ENCODE measurements around the gene CDK6. TPM values are rescaled to one million over a fixed set of nuclear protein-coding genes. Genes with fewer than 3 reads are reported as not detected.

Gene CDK6
- total RNA-seq, 2 donors from 2014 or later: 151 to 222 TPM

DNA sequence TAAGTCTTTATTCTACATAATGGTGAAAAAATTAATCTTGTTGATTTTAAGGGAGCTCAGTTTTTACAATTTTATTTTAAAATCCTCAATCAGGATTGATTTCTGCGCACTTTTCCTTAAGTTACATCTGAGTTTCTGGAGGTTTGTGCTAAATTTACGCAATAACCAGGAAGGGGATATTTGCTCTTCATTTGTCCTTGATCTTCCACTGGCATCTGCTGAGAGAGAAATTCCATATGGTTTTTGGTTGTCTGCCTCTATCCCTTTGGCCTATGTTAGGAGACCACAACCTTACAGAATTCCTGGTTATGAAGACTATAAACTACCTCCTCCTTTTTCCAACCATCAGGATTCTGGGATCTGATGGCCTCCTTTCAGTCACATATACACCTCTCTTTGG, 20.1 kb upstream of the CDK6 start:
- peaks cover 7% of the 10 kb centered on the region for H3K4me1 Mint-ChIP-seq
- H3K27ac Mint-ChIP-seq: no peak overlapping the region
- no peak overlapping the region for H3K4me3 Mint-ChIP-seq
- ATAC-seq (replicated peaks): no peak
- H3K27me3 Mint-ChIP-seq: no peaks in the 10 kb centered on the region
- H3K9me3 Mint-ChIP-seq: no peaks in the 10 kb centered on the region
- H3K36me3 Mint-ChIP-seq (ENCODE audit: low read depth): no peaks in the 10 kb centered on the region

DNA sequence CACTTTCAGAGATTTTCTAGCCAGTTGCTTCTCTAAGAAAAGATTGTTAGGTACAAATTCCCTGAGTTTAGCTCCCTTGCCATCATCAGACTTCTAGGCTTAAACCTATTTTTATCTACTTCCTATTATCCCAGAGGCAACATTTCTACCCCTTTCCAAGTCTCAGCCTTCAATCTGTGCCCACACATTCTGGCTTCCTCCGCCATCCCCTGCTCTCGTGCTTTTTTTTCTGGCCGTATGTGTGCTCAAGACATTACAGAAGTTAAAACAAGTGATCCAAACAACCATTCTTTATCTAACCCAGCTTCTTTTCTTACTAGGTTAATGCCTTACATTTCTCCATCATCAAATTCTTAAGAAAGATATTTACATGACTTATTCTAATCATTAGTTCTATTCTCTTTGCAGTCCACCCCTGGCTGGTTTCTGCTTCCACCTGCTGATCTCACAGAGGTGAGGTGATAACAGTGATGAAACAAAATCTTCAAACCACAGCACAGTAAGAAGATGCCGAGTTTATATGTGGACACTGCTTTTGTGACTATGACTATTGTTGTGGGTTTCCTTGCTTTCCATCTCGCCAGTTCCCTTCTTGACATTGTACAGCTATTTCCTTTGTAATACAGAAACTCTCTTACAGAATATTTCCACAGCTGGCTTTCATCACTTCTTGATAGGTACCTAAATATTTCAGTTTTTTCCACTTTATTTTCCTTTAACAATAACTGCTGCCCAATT, 18.3 kb upstream of the CDK6 start:
- Mint-ChIP-seq H3K27me3 (no peaks in the 10 kb centered on the region), H3K4me1 (peaks cover 7% of the 10 kb centered on the region), H3K9me3 (no peaks in the 10 kb centered on the region), H3K4me3 (peak overlapping the region; percentile 21), H3K36me3 (ENCODE audit: low read depth) (no peaks in the 10 kb centered on the region), H3K27ac (peak overlapping the region; percentile 58)
- ATAC-seq (replicated peaks): peak; percentile 97

DNA sequence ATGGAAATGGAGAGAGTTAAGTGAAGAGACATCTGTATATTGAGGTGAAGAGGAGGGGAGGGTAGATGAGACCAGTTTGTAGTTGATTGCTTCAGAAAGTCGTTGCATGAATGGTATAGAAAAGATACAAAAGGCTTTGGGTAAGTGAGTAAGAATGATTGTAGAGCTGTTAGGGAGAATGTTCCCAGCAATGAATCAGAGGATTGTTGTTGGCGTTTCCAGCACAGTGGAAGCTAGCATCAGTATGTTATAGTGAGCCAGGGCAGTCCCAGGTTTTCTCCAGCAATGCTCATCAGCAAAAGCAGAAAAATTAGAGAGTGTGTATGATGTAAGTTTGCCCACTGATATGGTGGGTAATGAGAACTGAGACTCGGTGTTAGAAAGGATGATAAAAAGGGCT, 15.4 kb upstream of the CDK6 start:
- H3K4me1 Mint-ChIP-seq: peaks cover 11% of the 10 kb centered on the region
- peak; percentile 52 for ATAC-seq (replicated peaks)
- H3K36me3 Mint-ChIP-seq (ENCODE audit: low read depth): no peaks in the 10 kb centered on the region
- no peak overlapping the region for H3K4me3 Mint-ChIP-seq
- H3K27ac Mint-ChIP-seq: no peak overlapping the region
- H3K9me3 Mint-ChIP-seq: no peaks in the 10 kb centered on the region
- H3K27me3 Mint-ChIP-seq: peaks cover 4% of the 10 kb centered on the region

DNA sequence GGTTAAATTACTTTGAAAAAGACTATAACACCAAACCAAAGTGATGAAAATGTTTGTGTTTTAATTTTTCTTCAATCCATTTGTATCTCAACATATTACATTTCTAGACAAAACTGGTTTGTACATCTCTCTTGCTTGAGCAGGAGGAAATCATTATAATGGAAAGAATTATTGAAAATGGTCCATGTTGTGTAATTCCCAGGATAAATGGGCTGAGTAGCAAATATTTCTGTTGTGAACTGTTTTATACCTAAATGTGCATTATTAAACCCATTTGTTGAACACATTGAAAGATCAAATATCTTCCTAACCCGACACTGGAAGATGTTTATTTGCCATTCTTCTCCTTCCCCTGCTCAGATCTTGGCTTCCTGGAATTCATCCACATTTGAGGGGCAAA, 14.1 kb upstream of the CDK6 start:
- no peak for ATAC-seq (replicated peaks)
- Mint-ChIP-seq H3K27ac (no peak overlapping the region), H3K36me3 (ENCODE audit: low read depth) (no peaks in the 10 kb centered on the region), H3K4me3 (no peak overlapping the region), H3K9me3 (no peaks in the 10 kb centered on the region), H3K4me1 (peaks cover 11% of the 10 kb centered on the region), H3K27me3 (peaks cover 4% of the 10 kb centered on the region)

DNA sequence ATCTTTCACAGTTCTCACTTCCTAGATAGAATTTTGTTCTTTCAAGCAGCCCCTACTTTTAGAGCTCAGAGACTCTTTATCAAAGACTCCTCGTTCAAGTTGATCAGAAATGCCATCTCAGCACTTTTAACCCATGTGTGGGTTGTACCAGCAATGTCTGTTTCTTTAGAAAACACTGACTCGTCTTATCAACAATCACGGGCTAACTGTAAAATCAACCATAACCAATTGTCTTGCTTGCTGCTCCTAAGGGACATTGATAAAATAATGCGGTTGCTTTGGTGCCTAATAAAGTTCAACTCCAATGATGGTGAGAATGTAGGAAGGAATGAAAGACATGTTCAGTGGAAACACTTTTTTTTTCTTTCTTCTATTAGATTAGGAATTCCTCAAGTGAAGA, 12.9 kb upstream of the CDK6 start:
- ATAC-seq (replicated peaks): no peak
- H3K27ac Mint-ChIP-seq: no peak overlapping the region
- H3K27me3 Mint-ChIP-seq: peaks cover 4% of the 10 kb centered on the region
- H3K4me3 Mint-ChIP-seq: peak overlapping the region; percentile 2
- H3K36me3 Mint-ChIP-seq (ENCODE audit: low read depth): no peaks in the 10 kb centered on the region
- peaks cover 5% of the 10 kb centered on the region for H3K4me1 Mint-ChIP-seq
- H3K9me3 Mint-ChIP-seq: no peaks in the 10 kb centered on the region

DNA sequence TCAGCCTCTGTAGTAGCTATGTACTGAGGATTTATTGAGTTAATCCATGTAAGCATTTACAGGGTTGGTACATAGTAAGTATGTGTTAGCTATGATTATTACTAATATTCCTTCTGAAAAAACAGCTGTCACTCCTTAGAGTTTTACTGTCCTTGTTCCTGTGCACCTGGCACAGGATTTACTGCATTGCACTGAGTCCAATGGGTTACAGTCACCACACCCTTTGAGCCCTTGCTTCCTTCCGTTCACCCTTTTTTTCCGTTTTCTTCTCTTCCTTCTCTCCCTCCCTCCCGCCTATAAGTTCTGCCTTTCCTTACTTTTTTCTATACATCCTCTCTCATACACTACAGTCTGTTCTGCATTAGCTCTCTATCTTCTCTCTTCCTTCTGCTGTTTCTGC, 12.5 kb upstream of the CDK6 start:
- peaks cover 5% of the 10 kb centered on the region for H3K4me1 Mint-ChIP-seq
- no peaks in the 10 kb centered on the region for H3K36me3 Mint-ChIP-seq (ENCODE audit: low read depth)
- no peak for ATAC-seq (replicated peaks)
- no peak overlapping the region for H3K27ac Mint-ChIP-seq
- peaks cover 2% of the 10 kb centered on the region for H3K9me3 Mint-ChIP-seq
- peak overlapping the region; percentile 2 for H3K4me3 Mint-ChIP-seq
- peaks cover 4% of the 10 kb centered on the region for H3K27me3 Mint-ChIP-seq

DNA sequence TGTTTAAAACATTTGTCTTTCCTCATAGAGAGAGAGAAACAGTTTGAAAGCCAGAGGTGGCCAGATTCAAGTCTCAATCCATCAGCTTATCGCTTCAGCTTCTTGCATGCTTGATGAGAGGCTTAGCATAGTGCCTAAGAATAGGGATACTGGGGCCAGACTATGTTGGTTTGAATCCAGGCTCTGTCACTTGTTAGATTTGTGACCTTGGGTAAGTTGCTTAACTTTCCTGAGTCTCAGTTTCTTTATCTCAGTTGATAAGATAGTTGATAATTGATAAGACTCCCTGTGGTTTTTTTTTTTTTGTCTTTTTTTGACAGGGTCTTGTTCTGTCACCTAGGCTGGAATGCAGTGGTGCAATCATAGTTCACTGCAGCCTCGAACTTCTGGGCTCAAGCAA, 12.1 kb upstream of the CDK6 start:
- H3K27ac Mint-ChIP-seq: no peak overlapping the region
- peaks cover 3% of the 10 kb centered on the region for H3K9me3 Mint-ChIP-seq
- no peaks in the 10 kb centered on the region for H3K36me3 Mint-ChIP-seq (ENCODE audit: low read depth)
- H3K27me3 Mint-ChIP-seq: peaks cover 4% of the 10 kb centered on the region
- peaks cover 5% of the 10 kb centered on the region for H3K4me1 Mint-ChIP-seq
- no peak overlapping the region for H3K4me3 Mint-ChIP-seq
- ATAC-seq (replicated peaks): no peak

DNA sequence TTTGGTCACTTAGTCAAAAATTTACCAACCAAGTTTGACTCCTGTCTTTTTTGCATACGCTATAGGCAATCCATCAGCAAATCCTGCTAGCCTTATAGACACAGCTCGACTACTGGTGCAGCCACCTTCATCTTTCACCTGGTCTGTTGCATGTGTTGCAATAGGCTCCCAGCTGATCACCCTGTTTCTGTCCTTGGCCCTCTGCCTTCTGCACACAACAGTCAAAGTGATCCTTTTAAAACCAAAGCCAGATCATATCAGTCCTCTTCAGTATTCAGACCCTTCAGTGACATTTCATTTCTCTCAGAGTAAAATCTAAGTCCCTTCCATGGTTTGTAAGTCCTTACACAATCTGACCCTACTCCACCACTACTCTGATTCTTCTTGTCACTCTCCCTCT, 10.9 kb upstream of the CDK6 start:
- H3K9me3 Mint-ChIP-seq: peaks cover 3% of the 10 kb centered on the region
- H3K4me1 Mint-ChIP-seq: peaks cover 5% of the 10 kb centered on the region
- no peak overlapping the region for H3K27ac Mint-ChIP-seq
- peak; percentile 52 for ATAC-seq (replicated peaks)
- no peaks in the 10 kb centered on the region for H3K36me3 Mint-ChIP-seq (ENCODE audit: low read depth)
- no peak overlapping the region for H3K4me3 Mint-ChIP-seq
- peaks cover 4% of the 10 kb centered on the region for H3K27me3 Mint-ChIP-seq

DNA sequence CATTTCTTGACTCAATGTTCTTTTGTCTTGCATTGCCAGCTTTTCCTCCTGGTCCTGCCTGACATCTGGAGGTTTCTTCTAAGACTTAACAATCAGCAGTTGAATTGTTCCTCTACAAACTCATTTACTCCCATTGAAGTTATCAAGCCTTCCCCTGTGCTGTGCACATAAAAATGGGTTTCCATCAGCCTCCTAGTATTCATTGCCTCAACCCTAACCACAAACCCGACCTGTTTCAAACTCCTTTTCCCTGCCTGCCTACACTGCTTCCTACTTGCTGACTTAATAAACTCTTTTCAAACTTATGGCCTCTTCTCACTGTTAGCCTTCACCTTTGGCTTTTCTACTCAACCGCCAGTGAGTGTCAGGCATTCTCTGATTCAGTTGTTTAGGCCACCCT, 9.4 kb upstream of the CDK6 start:
- no peak overlapping the region for H3K27ac Mint-ChIP-seq
- H3K36me3 Mint-ChIP-seq (ENCODE audit: low read depth): no peaks in the 10 kb centered on the region
- no peak overlapping the region for H3K4me3 Mint-ChIP-seq
- peaks cover 3% of the 10 kb centered on the region for H3K9me3 Mint-ChIP-seq
- H3K4me1 Mint-ChIP-seq: peaks cover 10% of the 10 kb centered on the region
- peaks cover 7% of the 10 kb centered on the region for H3K27me3 Mint-ChIP-seq
- no peak for ATAC-seq (replicated peaks)

DNA sequence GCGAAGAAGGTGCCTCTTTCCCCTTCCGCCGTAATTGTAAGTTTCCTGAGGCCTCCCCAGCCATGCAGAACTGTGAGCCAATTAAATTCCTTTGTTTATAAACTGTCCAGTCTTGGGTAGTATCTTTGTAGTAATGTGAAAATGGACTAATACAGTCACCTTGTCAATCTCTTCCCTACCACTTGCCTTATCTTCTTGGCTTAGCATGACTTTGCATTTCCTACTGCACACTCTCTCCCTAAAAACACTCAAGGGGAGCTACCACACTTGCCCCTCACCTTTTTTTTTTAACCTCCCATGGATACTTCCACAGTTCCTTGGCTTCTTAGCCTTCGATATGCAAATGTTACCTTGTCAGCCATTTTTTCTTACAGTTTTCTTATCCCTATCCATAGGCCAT, 7.4 kb upstream of the CDK6 start:
- no peak overlapping the region for H3K27ac Mint-ChIP-seq
- H3K9me3 Mint-ChIP-seq: peaks cover 3% of the 10 kb centered on the region
- peaks cover 3% of the 10 kb centered on the region for H3K27me3 Mint-ChIP-seq
- no peak overlapping the region for H3K4me3 Mint-ChIP-seq
- H3K36me3 Mint-ChIP-seq (ENCODE audit: low read depth): no peaks in the 10 kb centered on the region
- no peak for ATAC-seq (replicated peaks)
- peaks cover 12% of the 10 kb centered on the region for H3K4me1 Mint-ChIP-seq

DNA sequence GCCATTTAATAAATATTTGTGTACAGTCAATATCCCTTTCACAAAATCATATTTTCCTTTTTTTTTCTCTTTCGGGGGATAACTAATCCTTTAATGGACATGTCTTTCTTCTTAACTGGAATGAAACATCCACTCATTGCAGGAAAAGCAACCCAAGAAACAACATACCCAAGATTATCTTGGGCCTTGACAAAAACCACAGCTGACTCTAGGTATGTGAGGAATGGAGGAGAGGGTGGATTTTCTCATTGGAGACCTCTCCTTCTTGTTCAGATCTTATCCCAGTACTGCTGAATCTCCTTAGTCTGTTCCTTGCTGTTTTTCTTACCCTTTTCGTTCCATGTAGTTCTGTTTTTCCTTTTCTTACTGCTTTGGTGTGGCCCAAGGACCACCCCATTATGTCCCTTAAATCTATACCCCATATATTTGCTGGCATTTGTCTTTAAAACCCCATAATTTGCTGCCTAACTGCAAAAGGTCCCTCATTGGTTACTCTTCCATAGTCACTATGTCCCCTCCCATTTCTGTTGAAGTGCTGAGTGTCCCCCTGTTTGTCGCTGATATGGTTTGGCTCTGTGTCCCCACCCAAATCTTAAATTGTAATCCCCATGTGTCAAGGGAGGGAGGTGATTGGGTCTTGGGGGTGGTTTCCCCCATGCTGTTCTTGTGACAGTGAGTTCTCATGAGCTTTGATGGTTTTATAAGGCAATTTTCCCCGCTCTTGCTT, 6.8 kb upstream of the CDK6 start:
- no peaks in the 10 kb centered on the region for H3K36me3 Mint-ChIP-seq (ENCODE audit: low read depth)
- peaks cover 3% of the 10 kb centered on the region for H3K9me3 Mint-ChIP-seq
- peaks cover 3% of the 10 kb centered on the region for H3K27me3 Mint-ChIP-seq
- ATAC-seq (replicated peaks): no peak
- no peak overlapping the region for H3K27ac Mint-ChIP-seq
- H3K4me1 Mint-ChIP-seq: peaks cover 12% of the 10 kb centered on the region
- H3K4me3 Mint-ChIP-seq: no peak overlapping the region

DNA sequence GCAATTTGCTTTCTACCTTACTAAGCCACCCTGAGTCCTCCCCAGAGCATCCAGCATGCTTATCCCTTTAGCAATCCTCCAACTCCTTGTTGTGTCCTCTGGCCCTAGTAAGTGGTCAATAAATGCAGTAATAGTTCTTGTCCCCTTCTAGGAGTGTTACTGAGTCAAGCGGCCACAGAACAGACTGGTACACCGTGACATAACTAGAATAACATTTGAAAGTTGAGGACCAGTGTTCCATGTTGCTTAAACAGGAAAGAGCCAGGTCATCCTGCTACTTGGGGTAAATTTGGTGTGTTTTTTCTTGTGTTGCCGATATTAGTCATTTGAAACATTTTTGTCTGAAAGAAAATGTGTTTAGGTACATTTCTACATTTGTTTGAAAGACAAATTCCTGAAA, 4.8 kb upstream of the CDK6 start:
- peaks cover 3% of the 10 kb centered on the region for H3K9me3 Mint-ChIP-seq
- peak overlapping the region; percentile 38 for H3K4me3 Mint-ChIP-seq
- peaks cover 12% of the 10 kb centered on the region for H3K4me1 Mint-ChIP-seq
- peak; percentile 51 for ATAC-seq (replicated peaks)
- peaks cover 3% of the 10 kb centered on the region for H3K27me3 Mint-ChIP-seq
- no peak overlapping the region for H3K27ac Mint-ChIP-seq
- no peaks in the 10 kb centered on the region for H3K36me3 Mint-ChIP-seq (ENCODE audit: low read depth)

DNA sequence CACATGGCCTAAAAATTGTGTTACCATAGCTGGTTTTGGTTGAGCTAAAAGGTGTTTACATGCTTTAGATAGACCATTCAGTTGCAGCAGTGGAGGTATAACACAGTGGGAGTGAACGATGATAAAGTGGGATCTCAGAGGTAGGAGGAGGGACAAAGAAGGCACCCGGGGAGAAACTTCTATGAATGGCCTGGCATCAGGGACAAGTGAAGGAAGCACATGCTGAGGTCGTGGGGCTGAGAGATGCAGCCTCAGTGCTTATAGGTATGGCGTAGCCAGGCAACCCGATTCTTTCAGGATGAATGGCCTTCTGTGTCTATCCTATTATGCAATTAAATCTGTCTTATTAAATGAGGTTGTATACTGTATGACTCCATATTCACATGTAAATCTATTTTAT, 3.9 kb upstream of the CDK6 start:
- peaks cover 3% of the 10 kb centered on the region for H3K9me3 Mint-ChIP-seq
- H3K27me3 Mint-ChIP-seq: peaks cover 3% of the 10 kb centered on the region
- H3K4me1 Mint-ChIP-seq: peaks cover 12% of the 10 kb centered on the region
- H3K4me3 Mint-ChIP-seq: no peak overlapping the region
- H3K36me3 Mint-ChIP-seq (ENCODE audit: low read depth): peaks cover 8% of the 10 kb centered on the region
- no peak for ATAC-seq (replicated peaks)
- no peak overlapping the region for H3K27ac Mint-ChIP-seq

DNA sequence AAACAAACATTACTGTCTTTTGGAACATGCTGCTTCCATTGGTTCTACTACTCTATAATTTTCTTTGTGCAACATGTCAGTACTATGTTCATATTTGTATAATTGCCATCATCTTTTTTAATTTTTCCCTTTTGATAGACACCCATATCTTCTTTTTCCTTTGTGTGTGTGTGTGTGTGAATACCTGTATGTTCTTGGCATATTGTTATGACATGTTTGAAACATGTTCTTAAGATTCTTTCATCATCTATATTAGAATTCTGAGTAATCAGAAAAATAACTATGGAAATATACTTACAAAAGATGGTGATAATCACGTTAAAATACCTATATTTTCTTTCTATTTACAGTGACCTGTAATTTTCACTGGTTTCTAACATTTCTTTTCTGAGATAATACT, 3.5 kb upstream of the CDK6 start:
- peaks cover 12% of the 10 kb centered on the region for H3K4me1 Mint-ChIP-seq
- peaks cover 3% of the 10 kb centered on the region for H3K9me3 Mint-ChIP-seq
- H3K4me3 Mint-ChIP-seq: no peak overlapping the region
- no peak overlapping the region for H3K27ac Mint-ChIP-seq
- ATAC-seq (replicated peaks): no peak
- H3K27me3 Mint-ChIP-seq: peaks cover 3% of the 10 kb centered on the region
- peaks cover 11% of the 10 kb centered on the region for H3K36me3 Mint-ChIP-seq (ENCODE audit: low read depth)

DNA sequence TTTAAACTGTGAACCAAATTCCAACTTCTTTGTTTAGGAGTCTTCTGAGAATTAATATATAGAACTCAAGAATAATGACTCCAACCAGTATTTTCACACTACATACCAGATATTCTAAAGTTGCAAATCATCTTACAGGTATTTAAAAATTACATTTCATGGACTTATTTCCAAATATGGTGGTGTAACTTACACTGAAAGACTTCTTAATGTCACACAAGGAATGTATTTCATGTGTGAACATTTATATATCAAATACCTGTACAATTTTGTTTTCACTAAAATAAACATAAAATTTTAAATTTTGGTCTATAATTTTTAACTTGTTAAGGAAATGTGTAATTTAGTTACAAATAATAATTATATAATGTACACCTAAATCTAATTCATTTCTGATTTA, 2.6 kb upstream of the CDK6 start:
- H3K4me1 Mint-ChIP-seq: peaks cover 12% of the 10 kb centered on the region
- H3K27ac Mint-ChIP-seq: no peak overlapping the region
- no peak overlapping the region for H3K4me3 Mint-ChIP-seq
- peaks cover 2% of the 10 kb centered on the region for H3K9me3 Mint-ChIP-seq
- peaks cover 20% of the 10 kb centered on the region for H3K36me3 Mint-ChIP-seq (ENCODE audit: low read depth)
- peaks cover 3% of the 10 kb centered on the region for H3K27me3 Mint-ChIP-seq
- ATAC-seq (replicated peaks): no peak
